BE2C (cell line): ENCODE results near the gene PDYN.

Experiments used
- DNase-seq: peaks from one replicate; pipeline ENCODE4 v3.0.0-alpha.2; 2020
- H3K27me3 ChIP-seq: fragments of 250-450 bp; sonication (Bioruptor Pico); 2 replicates; pipeline ENCODE4 v1.5.1; 2020; ENCODE audit warnings: mild to moderate bottlenecking
- H3K36me3 ChIP-seq: fragments of 250-450 bp; sonication (Bioruptor Pico); 2 replicates; pipeline ENCODE4 v1.5.1; 2020; ENCODE audit warnings: mild to moderate bottlenecking
- H3K4me1 ChIP-seq: fragments of 250-450 bp; sonication (Bioruptor Pico); 2 replicates; pipeline ENCODE4 v1.5.1; 2020
- H3K4me3 ChIP-seq: 2 replicates; pipeline ENCODE4 v1.5.1; 2011; ENCODE audit warnings: low read depth, low read length
- H3K9me3 ChIP-seq: fragments of 250-450 bp; sonication (Bioruptor Pico); 2 replicates; pipeline ENCODE4 v1.5.1; 2020
- TF ChIP-seq, protein P1 (sequence below): IDR thresholded peaks from 2 replicates; pipeline ENCODE4 v1.5.1; 2012; ENCODE audit warnings: mild to moderate bottlenecking, low read depth, low read length

The PDYN gene

DNA sequence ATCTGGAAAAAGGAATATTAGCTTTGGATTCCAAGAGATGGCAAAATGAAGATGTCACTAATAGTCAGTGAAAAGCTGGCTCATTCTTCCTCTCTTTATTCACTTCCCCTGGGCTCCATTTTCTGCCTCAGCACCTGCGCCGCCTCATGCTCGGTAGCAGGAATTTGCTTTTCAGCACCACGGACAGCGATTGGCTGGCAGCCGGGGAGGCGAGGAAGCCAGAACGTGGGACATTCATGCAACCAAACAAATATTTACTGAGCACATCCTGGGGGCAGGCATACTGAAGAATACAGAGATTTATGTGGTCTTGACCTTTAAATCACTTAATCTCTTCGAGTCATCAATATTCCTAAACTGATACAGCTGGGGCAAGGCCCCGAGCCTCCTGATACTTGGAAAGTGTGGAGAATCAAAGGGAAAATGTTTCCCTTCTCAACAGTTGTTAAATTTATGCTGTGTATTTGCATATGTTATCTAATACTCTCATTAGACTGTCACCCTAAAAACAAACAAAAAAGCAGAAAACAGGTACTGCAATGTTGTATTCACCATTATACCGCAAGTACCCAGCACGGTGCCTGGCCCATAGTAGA, 12.1 kb upstream of the PDYN start:
- TF ChIP-seq, protein P1, sequence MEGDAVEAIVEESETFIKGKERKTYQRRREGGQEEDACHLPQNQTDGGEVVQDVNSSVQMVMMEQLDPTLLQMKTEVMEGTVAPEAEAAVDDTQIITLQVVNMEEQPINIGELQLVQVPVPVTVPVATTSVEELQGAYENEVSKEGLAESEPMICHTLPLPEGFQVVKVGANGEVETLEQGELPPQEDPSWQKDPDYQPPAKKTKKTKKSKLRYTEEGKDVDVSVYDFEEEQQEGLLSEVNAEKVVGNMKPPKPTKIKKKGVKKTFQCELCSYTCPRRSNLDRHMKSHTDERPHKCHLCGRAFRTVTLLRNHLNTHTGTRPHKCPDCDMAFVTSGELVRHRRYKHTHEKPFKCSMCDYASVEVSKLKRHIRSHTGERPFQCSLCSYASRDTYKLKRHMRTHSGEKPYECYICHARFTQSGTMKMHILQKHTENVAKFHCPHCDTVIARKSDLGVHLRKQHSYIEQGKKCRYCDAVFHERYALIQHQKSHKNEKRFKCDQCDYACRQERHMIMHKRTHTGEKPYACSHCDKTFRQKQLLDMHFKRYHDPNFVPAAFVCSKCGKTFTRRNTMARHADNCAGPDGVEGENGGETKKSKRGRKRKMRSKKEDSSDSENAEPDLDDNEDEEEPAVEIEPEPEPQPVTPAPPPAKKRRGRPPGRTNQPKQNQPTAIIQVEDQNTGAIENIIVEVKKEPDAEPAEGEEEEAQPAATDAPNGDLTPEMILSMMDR: no peak
- Histone ChIP-seq H3K9me3 (no peaks in the 10 kb centered on the region), H3K4me1 (no peaks in the 10 kb centered on the region), H3K27me3 (no peaks in the 10 kb centered on the region), H3K4me3 (no peak overlapping the region), H3K36me3 (no peaks in the 10 kb centered on the region)
- no peak for DNase-seq

DNA sequence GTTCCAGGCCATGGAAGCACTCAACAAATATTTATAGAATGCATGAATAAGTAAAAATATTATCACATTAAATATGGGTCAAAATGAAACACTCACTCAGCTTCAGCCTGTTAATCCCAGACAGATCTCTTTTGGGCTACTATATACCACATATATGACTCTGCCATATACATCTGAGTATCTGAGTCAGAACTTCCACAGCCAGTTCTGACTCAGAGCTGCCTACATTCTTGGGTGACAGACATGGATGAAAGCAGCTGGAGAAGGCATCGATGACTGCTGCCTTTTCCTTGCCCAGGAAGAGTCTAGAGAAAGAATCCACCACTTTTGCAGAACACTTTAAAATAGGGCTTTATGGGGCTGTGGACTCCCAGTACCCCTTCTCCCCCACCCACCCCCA, 11.5 kb upstream of the PDYN start:
- Histone ChIP-seq H3K9me3 (no peaks in the 10 kb centered on the region), H3K4me3 (no peak overlapping the region), H3K27me3 (no peaks in the 10 kb centered on the region), H3K4me1 (no peaks in the 10 kb centered on the region), H3K36me3 (no peaks in the 10 kb centered on the region)
- DNase-seq: no peak
- TF ChIP-seq, protein P1: no peak

DNA sequence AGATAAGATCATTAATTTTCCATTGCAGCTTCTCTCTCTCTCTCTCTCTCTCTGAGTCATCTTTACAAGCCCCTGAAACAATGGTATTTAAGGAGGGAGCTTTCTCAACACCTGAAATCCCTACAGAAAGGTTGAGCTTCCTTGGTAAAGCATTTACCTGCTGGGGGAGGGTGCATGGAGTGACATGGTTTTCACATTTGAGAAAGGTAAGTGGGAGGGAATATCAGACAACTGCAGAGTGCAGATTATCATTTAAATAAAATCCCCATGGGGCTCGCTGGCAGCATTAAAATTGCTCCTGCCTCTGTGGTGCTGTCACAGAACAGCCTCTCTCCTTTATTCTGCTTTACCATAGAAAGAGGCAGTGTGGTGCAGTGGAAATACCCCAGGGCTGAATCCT, 10.3 kb upstream of the PDYN start:
- Histone ChIP-seq H3K36me3 (no peaks in the 10 kb centered on the region), H3K4me3 (no peak overlapping the region), H3K27me3 (no peaks in the 10 kb centered on the region), H3K9me3 (no peaks in the 10 kb centered on the region), H3K4me1 (no peaks in the 10 kb centered on the region)
- no peak for DNase-seq
- TF ChIP-seq, protein P1: no peak

DNA sequence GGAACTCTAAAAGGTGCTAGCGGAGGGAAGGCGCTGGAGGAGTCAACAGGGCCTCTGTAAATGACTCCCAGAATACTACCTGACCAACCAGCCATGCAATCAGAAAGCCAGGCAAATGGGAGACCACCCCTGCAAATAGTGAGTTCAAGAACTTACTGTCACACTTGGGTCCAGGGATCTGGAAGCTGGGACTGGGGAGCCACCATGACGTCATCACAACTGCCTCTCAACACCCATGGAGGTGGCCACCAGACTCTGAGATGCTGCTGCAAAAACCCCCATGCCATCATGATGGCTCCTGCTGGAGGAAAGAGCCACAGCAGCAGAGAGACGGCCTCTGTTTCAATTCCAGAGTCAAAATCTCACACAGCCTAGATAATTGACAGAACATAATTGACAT, 8.5 kb upstream of the PDYN start:
- H3K36me3 ChIP-seq: no peaks in the 10 kb centered on the region
- no peak overlapping the region for H3K4me3 ChIP-seq
- TF ChIP-seq, protein P1: no peak
- no peak for DNase-seq
- H3K9me3 ChIP-seq: no peaks in the 10 kb centered on the region
- H3K4me1 ChIP-seq: no peaks in the 10 kb centered on the region
- no peaks in the 10 kb centered on the region for H3K27me3 ChIP-seq

DNA sequence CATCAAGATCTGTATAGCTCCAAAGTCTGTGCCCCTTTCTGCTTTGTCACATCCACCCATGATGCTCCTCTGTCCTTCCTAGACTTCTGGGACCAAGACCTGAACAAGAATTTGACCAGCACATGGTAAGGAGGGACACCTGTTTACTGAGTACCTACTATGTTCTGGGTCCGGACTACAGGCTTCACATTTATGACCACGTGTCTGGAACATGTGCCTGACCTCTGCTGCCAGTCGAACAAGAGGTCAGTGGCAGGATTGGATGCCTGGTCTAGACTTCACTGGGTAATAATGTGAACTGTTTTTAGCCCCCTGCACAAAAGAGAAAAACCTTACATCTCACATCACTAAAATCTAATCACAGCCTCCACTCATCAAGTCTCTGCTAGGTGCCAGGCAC, 7.3 kb upstream of the PDYN start:
- H3K27me3 ChIP-seq: no peaks in the 10 kb centered on the region
- DNase-seq: no peak
- H3K4me1 ChIP-seq: no peaks in the 10 kb centered on the region
- no peaks in the 10 kb centered on the region for H3K36me3 ChIP-seq
- TF ChIP-seq, protein P1: no peak
- no peaks in the 10 kb centered on the region for H3K9me3 ChIP-seq
- H3K4me3 ChIP-seq: no peak overlapping the region

DNA sequence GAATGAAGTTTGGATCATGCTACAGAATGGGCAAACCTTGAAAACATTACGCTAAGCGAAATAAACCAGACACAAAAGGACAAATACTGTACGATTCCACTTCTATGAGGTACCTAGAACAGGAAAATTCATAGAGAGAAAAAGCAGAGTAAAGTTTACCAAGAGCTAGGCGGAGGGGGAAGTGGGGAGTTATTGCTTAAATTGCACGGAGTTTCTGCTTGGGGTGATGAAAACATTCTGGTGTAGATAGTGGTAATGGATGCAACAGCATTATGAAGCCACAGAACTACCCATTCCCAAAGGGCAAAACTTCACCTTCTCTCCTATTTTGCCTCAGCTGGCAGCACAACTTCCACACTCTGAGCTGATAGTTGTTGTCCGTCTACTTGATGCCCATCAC, 6.4 kb upstream of the PDYN start:
- TF ChIP-seq, protein P1: no peak
- H3K4me1 ChIP-seq: no peaks in the 10 kb centered on the region
- H3K9me3 ChIP-seq: no peaks in the 10 kb centered on the region
- H3K36me3 ChIP-seq: no peaks in the 10 kb centered on the region
- no peaks in the 10 kb centered on the region for H3K27me3 ChIP-seq
- DNase-seq: no peak
- no peak overlapping the region for H3K4me3 ChIP-seq
